ENCODE data around the gene SMPD3. TPM values are rescaled to one million over a fixed set of nuclear protein-coding genes. Genes with fewer than 3 reads are reported as not detected.

Gene SMPD3
- total RNA-seq, 1 experiment from 2014 or later, result 50.7 TPM

DNA sequence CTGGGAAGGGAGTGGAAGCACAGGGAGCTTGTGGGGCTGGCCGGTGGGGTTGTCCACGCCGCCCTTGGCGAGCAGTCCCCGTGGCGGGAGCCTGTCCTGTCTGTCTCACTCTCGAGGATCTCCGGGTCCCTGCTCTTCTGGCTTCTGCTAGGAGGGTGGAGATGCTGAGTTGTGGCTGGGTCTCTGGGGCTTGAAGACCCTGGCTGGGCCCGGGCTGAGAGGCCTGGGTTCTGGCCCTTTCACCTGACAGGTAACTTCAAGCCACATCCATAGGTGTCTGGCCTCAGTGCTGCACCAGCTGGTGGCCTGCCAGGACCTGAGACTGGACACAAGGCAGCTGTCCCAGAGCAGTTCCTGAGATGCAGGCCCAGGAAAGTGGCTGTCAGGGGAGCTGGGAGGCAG lies 90.8 kb downstream of the SMPD3 start:
- no peak for DNase-seq (ENCODE audit: low spot score)

DNA sequence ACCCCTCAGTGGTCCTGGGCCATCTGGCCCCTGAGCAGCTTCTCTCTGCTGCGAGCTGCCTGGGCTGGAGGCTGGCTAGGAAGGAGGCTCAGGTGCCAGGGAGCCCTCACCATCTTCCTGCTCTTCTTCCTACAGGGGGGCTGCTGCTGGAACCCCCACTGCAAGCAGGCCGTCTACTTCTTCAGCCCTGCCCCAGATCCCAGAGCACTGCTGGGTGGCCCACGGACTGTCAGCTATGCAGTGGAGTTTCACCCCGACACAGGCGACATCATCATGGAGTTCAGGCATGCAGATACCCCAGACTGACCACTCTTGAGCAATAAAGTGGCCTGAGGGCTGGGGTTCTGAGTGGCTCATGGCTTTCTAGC lies 91.4 kb downstream of the SMPD3 start:
- DNase-seq (ENCODE audit: low spot score), result no peak

DNA sequence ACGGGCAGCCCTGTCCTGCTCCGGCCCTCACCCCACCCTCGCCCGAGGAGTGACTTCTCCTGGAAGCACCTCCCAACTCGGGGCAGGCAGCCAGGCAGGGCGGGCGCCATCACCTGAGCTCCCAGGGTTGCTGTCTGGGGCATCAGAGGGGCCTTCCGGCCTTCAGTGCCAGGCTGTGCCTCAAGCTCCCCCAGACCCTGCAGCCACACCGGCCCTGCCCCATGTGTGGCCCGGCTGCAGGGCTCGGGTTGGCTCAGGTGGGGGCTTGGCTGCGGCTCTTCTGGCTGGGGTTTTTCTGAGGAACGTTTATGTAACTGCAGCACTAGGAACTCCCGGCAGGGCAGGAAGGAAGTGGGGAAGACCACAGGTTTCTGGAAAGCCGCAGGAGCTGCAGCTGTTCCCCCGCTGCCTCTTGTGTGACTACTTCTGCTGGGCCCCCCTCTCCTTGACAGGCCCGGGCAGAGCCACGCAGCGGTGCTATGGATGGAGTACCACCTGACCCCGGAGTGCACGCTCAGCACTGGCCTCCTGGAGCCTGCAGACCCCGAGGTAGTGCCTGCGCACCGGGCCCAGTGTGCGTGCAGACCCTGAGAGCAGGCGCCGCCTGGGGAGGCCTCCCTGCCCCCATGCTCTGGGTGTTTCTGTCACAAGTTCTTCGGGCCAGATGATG lies 91.9 kb downstream of the SMPD3 start:
- DNase-seq (ENCODE audit: low spot score), result no peak

DNA sequence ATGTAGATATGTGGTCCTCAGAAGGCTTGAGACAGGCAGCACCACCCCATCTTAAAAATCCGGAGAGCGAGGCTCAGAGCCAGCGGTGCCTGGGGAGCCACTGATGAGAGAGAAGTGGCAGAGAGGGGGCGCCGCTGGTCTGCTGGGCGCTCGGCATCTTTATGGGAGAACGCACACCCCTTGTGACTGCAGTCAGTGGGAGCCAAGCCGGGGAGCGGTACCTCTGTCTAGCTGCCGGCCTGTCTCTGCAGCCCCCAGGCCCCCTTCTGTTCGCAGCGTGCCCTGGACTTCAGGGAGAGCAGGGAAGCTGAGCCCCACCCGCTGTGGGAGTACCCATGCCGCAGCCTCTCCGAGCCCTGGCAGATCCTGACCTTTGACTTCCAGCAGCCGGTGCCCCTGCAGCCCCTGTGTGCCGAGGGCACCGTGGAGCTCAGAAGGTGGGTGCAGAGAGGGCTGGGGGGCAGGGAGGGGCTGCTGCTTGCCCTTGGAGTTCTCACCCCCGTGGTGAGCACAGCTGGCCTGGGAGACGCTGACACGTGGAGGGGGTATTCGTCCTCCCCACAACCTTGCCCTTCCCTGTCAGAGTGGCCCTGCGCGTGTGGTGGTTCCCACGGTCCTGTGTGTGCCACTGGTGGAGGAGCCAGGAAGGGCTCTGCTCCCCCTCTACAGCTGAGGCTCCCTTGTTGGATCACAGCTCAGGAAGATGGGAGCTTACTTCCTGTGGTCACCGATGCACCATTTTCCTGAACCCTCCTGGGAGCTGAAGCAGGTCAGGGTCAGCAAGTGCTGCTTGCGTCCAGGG lies 92.7 kb downstream of the SMPD3 start:
- DNase-seq (ENCODE audit: low spot score), result no peak

DNA sequence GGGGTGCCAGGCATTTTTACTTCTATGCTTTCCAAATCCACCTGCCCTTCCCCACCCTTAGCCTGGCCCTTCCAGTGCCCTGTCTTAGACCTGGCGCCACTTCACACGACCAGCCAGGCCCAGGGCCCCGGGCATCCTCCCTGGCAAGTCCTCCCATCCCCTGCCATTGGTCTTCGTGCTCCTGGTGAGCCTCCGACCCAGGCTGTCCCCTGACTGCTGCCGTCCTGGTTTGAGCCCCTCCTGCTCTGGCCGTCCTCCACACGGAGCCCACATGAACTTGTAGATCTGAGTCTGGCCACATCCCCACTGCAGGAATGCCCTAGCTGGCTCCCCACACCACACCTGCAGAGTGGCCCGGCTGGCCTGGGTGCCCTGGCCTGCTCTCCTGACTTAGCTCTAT lies 93.5 kb downstream of the SMPD3 start:
- DNase-seq (ENCODE audit: low spot score), result no peak

DNA sequence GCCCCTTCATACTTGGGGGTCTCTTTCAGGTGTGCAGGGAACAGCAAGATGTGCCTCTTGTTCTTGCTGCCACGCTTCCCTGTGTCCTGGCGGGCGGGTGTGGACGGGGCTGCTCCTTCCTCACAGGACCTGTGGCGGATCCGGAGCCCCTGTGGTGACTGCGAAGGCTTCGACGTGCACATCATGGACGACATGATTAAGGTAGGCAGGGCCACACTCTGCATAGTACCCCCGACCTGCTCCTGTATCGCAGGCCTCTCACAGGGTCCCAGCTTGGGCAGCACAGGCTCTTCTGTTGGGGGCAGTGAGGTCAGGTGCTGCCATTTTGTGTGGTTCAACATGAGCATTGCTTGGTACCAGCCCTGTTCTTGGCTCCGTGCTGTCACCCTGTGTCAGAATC lies 94.9 kb downstream of the SMPD3 start:
- DNase-seq (ENCODE audit: low spot score), result no peak

DNA sequence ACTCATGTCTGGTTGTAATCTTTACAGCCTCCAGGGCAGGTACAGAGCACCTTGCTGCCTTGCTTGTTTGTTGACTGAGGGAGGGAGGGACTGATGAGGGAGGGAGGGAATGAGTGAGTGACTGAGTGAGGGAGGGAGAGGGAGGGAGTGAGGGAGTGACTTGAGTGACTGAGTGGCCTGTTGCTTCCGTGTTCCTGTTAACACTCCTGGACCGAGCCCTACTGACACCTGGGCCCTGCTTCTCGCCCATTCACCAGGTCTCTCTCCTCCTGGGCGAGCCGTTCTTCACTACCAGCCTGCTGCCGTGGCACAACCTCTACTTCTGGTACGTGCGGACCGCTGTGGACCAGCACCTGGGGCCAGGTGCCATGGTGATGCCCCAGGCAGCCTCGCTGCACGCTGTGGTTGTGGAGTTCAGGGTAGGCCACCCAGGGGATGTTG lies 96.3 kb downstream of the SMPD3 start:
- DNase-seq (ENCODE audit: low spot score), result peak; percentile 72

DNA sequence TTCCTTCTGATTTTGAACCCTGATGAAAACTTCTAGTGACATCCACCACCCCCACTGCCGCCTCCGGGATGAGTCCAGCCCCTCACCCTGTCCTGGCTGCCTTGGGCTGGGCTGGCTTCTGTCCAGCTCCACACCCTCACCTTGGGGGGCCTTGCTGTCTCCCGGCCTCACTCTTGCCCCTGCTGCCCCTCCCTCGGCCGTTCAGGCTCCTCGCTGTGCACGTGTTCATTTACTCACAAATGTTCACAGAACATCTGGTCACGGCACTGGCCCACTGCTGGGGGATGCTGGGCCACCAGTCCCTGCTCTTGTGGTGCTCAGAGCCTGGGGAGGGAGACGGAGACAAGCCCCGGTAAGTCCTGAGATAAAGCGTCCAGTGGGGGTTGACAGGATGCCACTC lies 96.8 kb downstream of the SMPD3 start:
- no peak for DNase-seq (ENCODE audit: low spot score)

DNA sequence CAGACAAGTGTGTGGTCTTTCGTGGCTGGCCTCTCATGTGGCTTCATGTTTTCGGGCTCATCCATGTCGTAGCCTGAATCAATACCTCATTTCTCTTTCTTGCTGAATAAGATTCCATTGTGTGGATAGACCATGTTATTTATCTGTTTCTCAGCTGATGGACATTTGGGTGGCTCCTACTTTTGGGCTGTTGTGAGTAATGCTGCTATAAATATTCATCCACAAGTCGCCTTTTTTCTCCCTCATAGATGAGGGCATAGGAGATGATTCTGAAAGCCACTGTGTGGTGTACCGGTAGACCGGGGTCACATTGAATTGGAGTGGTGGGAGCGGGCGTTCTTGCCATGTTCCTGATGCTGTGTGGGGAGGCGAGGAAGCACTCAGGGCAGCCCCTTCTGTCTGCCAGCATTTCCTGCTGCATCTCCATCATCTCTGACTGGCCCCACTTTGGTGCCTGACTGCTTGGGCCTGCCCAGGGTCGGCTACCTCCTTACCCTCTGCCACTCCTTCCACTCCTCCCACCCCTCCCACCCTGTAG lies 97.4 kb downstream of the SMPD3 start:
- DNase-seq (ENCODE audit: low spot score), result no peak

DNA sequence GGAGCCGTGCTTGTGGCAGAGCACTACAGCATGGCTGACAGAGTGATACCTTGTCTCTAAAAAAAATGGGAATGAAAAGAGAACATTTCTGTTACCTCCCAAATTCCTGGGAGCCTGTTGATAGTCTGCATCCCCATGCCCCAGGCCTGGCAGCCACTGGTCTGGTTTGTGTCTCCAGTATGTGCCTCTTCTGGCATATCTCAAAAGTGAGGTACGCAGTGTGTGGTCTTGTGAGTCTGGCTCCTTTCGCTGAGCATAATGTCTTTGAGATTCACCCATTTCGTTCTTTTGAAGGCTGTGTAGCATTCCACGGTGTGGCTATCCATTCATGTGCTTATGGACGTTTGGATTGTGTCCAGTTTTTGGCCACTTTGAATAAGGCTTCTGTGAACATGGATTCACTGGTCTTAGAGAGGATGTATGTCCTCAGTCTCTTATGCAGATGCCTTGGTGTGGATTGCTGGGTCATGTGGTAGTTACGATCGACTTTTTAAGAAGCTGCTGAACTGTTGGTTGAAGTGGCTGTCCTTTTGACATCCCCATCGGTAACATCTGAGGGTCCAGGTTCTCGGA lies 98.4 kb downstream of the SMPD3 start:
- no peak for DNase-seq (ENCODE audit: low spot score)

DNA sequence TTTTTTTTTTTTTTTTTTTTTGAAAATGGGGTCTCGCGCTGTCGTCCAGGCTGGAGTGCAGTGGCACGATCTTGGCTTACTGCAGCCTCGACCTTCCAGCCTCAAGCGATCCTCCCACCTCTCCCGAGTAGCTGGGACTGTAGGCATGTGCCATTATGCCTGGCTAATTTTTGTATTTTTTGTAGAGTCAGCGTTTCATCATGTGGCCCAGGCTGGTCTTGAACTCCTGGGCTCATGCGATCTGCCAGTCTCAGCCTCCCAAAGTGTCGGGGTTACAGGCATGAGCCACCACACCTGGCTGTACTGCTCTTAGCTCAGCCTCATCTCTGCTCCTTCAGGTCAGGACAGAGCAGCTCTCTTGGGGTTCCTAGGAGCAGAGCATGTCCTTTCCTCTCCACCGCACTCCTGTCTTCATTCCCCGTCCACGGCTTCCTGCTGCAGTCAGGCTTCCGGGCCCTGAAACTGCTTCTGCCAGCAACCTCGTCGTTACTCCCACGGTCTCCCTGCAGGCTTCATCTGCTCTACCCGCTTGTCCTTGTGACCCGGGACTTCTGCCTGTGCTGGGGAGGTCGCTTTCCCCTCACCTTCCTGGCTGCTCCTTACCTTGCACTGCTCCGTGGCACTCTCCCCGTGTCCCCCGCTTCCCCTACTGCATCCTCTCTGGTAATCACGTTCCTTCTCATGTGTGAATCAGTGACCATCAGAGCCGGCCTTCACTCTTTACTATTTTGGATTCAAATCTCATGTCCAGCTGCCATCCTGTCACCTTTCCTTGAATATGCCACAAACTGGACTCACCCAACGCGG lies 99.5 kb downstream of the SMPD3 start:
- DNase-seq (ENCODE audit: low spot score), result no peak

DNA sequence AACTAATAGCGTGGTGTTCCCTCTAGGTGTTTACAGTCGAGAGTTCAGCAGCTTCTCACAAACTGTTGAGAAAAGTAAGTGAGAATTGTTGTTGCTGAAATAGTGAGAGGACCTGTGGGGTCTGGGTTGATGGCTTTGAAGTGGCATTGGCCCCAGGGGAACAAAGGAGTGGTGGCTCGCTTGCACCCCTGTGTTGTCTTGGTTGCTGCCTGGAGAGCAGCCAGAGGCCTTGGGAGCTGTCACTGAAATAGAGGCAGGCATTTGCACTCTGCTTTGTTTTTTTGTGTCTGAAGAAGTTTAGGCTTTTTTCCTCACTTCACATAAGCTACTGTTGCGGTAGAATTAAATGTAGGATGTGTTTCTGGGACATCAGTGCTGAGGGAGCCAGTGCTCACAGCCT lies 100.7 kb downstream of the SMPD3 start:
- no peak for DNase-seq (ENCODE audit: low spot score)

DNA sequence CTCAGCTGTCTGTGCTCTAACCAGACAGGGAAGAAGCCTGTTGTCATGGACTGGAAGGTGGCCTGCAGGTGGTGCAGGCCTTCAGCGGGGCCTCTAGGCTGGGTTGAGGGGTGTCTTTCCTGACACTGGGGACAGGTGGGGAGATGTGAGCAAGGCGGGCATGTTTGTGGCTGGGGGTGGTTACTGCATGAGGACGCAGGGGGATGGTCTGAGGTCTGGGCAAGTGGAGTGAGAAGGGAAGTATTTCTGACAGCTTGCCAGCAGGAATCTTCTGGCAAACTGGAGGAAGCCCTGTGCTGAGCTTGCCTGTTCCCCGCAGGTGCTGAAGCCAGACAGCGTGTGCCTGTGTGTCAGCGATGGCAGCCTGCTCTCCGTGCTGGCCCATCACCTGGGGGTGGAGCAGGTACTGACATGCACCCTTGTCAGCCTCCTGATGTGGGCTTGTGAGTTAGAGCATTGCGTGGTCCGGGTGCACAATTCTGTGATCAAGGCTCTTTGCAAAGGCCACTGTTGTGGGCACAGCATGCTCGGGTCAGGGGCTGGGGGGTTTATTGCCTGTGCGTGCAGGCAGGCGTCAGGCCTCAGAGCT lies 101.3 kb downstream of the SMPD3 start:
- no peak for DNase-seq (ENCODE audit: low spot score)

DNA sequence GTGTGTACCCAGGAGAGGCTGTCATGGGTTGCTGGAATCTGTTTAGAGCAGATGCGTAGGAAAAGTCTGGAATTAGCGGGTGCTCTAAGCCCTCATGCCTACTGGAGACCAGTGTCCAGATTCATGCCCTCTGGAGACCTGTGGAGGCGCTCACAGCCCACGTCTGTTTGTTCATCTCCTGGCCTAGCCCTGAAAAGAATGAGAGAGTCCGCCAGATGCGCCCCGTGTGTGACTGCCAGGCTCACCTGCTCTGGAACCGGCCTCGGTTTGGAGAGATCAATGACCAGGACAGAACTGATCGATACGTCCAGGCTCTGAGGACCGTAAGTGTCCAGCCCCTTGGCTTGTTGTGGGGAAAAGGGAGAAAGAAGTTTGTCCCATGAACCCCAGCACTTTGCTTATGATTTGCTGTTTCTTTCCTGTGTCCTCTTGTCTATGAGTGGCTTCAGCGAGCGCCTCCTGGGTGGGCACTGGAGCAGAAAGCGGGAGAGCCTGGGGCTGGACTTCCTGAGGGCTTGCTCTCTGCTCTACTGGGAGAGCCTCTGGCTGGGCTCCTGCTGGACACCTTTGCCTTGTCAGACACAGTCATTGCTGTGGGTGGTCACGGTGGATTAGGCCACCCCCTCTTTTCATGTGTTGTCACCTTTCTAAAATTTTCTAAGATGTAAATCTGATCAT lies 102.2 kb downstream of the SMPD3 start:
- DNase-seq (ENCODE audit: low spot score), result no peak

DNA sequence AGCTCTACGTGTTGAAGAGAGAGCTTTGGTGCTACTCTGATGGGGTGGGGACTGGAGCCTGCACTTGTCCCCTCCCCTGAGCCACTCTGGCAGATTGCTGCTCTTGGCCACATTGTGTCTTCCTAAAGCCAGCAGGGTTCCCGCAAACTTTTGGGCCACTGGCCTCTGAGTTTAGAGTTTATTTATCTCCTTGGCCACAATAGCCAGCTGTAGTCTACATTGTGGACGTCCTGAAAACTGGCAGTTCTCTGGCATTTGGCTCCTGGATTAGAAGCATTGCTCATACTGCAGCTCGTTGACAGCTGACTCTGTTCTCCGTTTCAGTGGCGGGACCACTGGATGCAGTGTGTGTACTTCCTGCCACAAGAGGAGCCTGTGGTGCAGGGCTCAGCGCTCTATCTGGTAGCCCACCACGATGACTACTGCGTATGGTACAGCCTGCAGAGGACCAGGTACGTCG lies 102.9 kb downstream of the SMPD3 start:
- no peak for DNase-seq (ENCODE audit: low spot score)

DNA sequence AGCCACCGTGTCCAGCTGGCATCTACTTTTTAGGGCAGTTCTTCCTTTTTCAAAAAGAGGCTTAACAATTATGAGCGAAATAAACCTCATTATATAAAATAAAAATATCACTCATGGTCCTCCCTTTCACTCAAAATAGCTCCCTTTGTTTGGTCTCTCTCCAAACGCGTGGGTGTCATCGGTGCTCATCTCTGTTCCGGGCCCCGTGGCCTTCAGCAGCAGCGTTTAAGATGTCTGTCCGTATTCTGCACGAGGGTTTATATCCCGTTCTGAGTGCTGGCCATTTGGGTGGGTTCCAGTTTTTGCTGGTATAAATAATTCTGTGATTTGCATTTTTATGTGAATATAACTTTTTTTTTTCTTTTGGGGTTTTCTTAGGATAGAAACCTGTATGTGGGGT lies 104.1 kb downstream of the SMPD3 start:
- DNase-seq (ENCODE audit: low spot score), result no peak

DNA sequence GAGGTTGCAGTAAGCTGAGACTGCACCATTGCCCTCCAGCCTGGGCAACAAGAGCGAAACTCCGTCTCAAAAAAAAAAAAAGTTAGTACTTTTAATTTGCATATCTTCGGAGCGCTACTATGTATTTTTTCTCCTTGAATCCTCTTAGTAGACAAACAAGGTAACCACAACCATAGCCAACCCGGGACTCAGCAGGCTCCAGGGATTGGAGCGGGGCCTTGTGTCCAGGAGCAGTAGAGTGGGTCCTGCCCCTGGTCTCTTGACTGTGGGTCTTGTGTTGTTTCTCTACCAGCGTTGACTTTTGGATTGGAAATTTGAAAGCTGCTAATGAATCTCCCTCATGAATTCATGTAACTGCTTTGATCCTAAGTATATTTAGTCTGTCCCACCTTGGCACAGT lies 105.2 kb downstream of the SMPD3 start:
- DNase-seq (ENCODE audit: low spot score), result no peak

DNA sequence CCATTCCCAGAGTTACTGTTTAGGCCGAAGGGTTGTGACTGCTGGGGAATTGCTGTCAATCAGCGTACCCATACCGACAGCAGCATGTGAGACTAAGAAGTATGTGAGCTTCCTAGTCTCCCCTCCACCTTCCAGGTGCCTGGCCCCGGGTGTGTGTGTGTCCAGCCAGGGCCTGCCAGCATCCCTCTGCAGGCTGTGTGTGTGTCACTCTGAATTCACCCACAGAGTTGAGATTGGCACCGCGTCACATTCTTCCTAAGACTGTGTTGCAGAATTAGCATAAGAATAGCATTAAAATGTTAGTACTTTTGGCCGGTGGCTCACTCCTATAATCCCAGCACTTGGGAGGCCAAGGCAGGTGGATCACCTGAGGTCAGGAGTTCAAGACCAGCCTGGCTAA lies 105.7 kb downstream of the SMPD3 start:
- DNase-seq (ENCODE audit: low spot score), result no peak

DNA sequence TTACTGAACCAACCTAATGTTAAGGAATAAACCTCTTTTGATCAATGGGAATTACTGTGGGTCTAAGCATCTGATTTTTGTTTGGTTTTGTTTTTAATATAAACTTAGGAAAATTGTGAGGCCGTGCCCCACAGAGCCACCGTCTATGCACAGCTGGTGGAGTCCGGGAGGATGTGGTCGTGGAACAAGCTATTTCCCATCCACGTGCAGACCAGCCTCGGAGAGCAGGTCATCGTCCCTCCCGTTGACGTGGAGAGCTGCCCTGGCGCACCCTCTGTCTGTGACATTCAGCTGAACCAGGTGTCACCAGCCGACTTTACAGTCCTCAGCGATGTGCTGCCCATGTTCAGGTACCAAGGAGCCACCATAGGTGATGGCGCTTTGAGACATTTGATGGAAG lies 109.1 kb downstream of the SMPD3 start:
- DNase-seq (ENCODE audit: low spot score), result no peak

DNA sequence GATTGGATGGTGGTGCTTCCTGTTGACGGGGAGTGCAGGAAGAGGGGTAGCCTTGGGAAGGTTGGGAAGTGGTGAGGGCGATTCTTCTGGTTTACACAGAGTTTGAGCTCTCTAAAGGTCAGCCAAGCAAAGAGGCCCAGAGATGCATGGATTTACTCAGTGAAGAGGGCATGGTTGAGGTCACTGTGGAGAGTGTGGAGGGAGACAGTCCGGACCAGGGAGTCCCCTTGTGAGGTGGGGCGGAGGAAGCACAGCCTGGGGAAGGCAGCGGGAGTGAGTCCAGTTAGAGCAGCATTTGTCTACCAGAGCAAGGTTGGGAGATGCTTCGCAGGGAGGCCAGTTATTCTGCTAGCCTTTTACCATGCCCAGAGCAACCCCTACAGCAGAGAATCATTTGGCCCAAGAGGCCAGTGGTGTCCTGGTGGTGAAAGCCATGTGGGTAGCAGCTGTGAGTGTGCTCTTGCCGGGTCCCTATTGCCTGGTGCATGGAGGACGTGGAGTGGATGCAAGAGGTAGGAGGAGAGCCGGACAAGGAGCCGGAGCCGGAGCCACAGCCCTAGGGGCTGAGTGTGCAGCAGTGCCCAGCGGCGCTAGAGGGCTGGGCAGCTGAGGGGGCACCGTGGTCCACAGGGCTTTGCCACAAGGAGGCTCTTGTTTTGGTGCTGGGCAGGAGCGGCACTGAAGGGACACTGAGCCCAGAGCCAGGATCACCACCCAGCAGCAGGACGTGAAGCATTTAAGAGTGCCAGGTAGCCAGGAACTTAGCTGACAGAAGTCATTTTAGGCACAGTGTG lies 109.8 kb downstream of the SMPD3 start:
- no peak for DNase-seq (ENCODE audit: low spot score)

Data from HT-29 (cell line).